Endothelial cell (in vitro differentiated cells): ENCODE measurements around the gene RAB34. TPM values are rescaled to one million over a fixed set of nuclear protein-coding genes. Genes with fewer than 3 reads are reported as not detected.

Source experiments
- DNase-seq: peaks from one replicate; pipeline ENCODE4 v3.0.0; 2021; ENCODE audit warnings: low spot score
- H3K27ac Mint-ChIP-seq: one replicate; pipeline ENCODE4 v1.8.0; 2021; ENCODE audit warnings: mixed read lengths, inconsistent platforms; ENCODE audit not compliant: unreplicated experiment
- H3K27me3 Mint-ChIP-seq: one replicate; pipeline ENCODE4 v1.8.0; 2021; ENCODE audit warnings: mild to moderate bottlenecking, moderate library complexity, mixed read lengths, inconsistent platforms; ENCODE audit not compliant: unreplicated experiment
- H3K36me3 Mint-ChIP-seq: one replicate; pipeline ENCODE4 v1.8.0; 2021; ENCODE audit warnings: mild to moderate bottlenecking, low read depth, mixed read lengths, inconsistent platforms; ENCODE audit not compliant: unreplicated experiment
- H3K4me1 Mint-ChIP-seq: one replicate; pipeline ENCODE4 v1.8.0; 2021; ENCODE audit warnings: mild to moderate bottlenecking, mixed read lengths, inconsistent platforms; ENCODE audit not compliant: unreplicated experiment
- H3K4me3 Mint-ChIP-seq: one replicate; pipeline ENCODE4 v1.8.0; 2021; ENCODE audit warnings: mild to moderate bottlenecking, mixed read lengths, inconsistent platforms; ENCODE audit not compliant: unreplicated experiment
- H3K9me3 Mint-ChIP-seq: one replicate; pipeline ENCODE4 v1.8.0; 2021; ENCODE audit warnings: mixed read lengths, inconsistent platforms; ENCODE audit not compliant: unreplicated experiment
- CTCF ChIP-seq: fragments of 200-600 bp; sonication (generic); IDR thresholded peaks from one replicate; pipeline ENCODE4 v1.5.0; 2021; ENCODE audit warnings: antibody characterized with exemption; ENCODE audit not compliant: unreplicated experiment
- total RNA-seq: library from RNA; stranded (reverse); fragmentation: NEBNext Ultra II Directional; extraction: Animal tissue kit (Norgen Biotek cat#: 25700); gene quantifications from one replicate; pipeline ENCODE4 v1.2.1, GENCODE V29; 2021; ENCODE audit not compliant: unreplicated experiment

The RAB34 gene
- total RNA-seq, 1 donor from 2014 or later: 72.0 TPM

GRCh38 chr17:28741358-28742349, 24.0 kb upstream of the RAB34 start:
- Mint-ChIP-seq H3K4me1 (peaks cover 12% of the 10 kb centered on the region), H3K27me3 (peaks cover 10% of the 10 kb centered on the region), H3K36me3 (peaks cover 10% of the 10 kb centered on the region), H3K4me3 (no peak overlapping the region), H3K9me3 (no peaks in the 10 kb centered on the region), H3K27ac (no peak overlapping the region)
- no peak for TF ChIP-seq CTCF
- no peak for DNase-seq

DNA sequence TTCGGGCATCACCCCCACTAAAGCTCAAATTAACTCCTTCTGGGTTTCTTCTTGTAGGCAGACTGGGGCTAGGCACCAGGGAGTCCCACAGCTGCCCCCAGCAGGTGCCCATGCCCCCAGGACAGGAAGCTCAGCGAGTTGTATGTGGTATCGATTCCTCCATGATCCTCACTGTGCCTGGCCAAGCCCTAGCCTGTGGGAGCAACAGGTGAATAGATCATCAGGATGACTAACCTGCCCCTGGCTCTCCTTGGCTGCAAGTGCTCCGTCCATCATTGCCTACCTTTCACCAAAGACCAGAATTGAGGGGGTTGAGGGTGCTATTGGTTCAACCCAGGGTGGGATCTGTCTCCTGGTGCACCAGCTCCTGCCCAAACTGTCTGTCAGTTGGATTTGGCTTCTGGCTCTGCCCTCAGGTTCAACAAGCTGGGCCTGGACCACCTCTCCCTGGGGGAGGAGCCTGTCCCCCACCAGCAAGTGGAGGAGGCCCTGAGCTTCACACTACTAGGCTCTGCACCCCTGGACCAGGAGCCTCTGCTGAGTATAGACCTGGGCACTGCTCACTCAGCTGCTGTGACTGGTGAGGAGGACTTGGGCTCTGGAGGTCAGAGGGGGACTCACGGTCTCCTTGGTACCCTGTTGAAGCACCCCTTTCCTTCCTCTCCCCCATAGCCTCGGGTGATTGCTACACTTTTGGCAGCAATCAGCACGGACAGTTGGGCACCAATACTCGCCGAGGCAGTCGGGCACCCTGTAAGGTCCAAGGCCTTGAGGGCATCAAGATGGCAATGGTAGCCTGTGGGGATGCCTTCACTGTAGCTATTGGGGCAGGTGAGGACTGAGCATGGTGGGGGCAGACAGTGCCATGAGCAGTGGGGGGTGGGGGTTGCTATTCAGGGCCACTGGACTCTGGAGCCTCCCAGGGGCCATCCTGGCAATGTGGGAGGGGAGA, 23.0 kb upstream of the RAB34 start:
- Mint-ChIP-seq H3K27me3 (peaks cover 10% of the 10 kb centered on the region), H3K4me3 (no peak overlapping the region), H3K27ac (no peak overlapping the region), H3K36me3 (peaks cover 10% of the 10 kb centered on the region), H3K4me1 (peaks cover 3% of the 10 kb centered on the region), H3K9me3 (no peaks in the 10 kb centered on the region)
- TF ChIP-seq CTCF: no peak
- no peak for DNase-seq

- no peak for DNase-seq
- peak overlapping the region; percentile 37 for H3K4me3 Mint-ChIP-seq
- no peak overlapping the region for H3K27ac Mint-ChIP-seq
- no peak for TF ChIP-seq CTCF
- peaks cover 8% of the 10 kb centered on the region for H3K27me3 Mint-ChIP-seq
- peaks cover 3% of the 10 kb centered on the region for H3K4me1 Mint-ChIP-seq
- H3K9me3 Mint-ChIP-seq: no peaks in the 10 kb centered on the region
- H3K36me3 Mint-ChIP-seq: peaks cover 10% of the 10 kb centered on the region
Observed at GRCh38 chr17:28738680-28739384, 21.2 kb upstream of the RAB34 start.

DNA sequence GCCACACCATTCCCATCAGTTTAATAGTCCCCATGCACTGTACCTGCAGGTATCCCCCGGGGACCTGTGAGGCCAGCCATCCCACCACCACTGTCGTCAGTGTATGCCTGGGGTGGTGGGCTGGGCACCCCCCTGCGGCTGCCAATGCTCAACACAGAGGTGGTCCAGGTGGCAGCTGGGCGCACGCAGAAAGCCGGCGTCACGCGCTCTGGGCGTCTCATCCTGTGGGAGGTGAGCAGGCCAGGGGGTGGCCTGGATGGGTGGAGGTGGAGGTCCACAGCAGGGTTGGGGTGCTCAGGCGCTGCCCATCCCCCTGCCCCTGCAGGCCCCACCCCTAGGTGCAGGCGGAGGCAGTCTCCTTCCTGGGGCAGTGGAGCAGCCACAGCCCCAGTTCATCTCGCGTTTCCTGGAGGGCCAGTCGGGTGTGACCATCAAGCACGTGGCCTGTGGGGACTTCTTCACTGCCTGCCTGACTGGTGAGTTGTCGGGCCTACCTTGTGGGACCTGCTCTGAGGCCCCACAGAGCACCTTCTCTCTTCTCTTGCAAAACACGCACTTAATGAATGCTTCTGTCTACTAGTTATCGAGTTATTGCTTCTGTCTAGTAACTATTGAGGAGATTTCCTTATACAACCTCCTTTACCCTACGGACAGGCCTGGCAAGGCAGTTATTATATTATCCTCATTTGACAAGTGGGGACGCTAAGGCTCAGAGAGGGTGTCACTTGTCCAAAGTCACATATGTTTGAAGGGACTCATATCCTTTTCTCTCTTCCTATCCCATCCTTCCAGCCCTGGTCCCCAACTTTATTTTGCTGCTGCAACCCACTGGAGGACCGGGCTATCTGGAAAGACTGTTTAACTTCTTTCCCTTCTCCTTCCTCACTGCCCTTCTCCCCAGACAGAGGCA, 20.4 kb upstream of the RAB34 start:
- TF ChIP-seq CTCF: no peak
- H3K4me1 Mint-ChIP-seq: peaks cover under 1% of the 10 kb centered on the region
- no peak overlapping the region for H3K27ac Mint-ChIP-seq
- H3K27me3 Mint-ChIP-seq: peaks cover 7% of the 10 kb centered on the region
- no peak overlapping the region for H3K4me3 Mint-ChIP-seq
- peaks cover 10% of the 10 kb centered on the region for H3K36me3 Mint-ChIP-seq
- no peak for DNase-seq
- no peaks in the 10 kb centered on the region for H3K9me3 Mint-ChIP-seq
